Peyer's patch (tissue), 4 donors: ENCODE data around the gene MT1X.

Experiments used
- POLR2A ChIP-seq, 2 donors: fragments of 450-650 bp; IDR thresholded peaks; one replicate each; pipeline ENCODE4 v1.5.1; 2017; ENCODE audit warnings: antibody characterized with exemption in 2 of 2, mild to moderate bottlenecking in 2 of 2, moderate library complexity in 2 of 2
- TF ChIP-seq, protein P1 (sequence below), 6 experiments: fragments of 450-650 bp in 4 of 6; fragments of 200-600 bp in 2 of 6; sonication (generic) in 1 of 6; IDR thresholded peaks; one replicate each; pipeline ENCODE4 v1.5.1; 2017 to 2019; ENCODE audit warnings: antibody characterized with exemption in 6 of 6, mild to moderate bottlenecking in 3 of 6, moderate library complexity in 1 of 6

DNA sequence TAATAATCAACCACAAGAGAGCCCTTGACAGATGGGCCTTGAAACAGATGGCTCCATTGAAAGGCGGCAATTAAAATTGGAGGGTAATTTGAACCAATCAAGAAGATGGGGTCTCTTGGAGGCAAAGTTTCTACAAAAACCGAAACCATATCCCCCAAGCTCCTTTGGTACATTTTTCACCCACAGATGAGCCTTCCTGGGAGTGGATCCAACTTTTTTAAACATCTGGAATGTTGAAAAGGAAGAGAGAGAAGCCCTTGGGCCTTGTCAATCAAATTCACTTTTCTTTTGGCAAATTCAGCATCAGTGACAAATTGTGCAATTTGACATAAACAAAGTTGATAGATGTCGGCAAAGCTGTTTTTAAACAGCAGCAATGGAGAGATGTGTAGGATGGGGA, 34.5 kb downstream of the MT1X start:
- TF ChIP-seq, protein P1, sequence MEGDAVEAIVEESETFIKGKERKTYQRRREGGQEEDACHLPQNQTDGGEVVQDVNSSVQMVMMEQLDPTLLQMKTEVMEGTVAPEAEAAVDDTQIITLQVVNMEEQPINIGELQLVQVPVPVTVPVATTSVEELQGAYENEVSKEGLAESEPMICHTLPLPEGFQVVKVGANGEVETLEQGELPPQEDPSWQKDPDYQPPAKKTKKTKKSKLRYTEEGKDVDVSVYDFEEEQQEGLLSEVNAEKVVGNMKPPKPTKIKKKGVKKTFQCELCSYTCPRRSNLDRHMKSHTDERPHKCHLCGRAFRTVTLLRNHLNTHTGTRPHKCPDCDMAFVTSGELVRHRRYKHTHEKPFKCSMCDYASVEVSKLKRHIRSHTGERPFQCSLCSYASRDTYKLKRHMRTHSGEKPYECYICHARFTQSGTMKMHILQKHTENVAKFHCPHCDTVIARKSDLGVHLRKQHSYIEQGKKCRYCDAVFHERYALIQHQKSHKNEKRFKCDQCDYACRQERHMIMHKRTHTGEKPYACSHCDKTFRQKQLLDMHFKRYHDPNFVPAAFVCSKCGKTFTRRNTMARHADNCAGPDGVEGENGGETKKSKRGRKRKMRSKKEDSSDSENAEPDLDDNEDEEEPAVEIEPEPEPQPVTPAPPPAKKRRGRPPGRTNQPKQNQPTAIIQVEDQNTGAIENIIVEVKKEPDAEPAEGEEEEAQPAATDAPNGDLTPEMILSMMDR (IDR thresholded peaks at IDR 0.05), result no peak
- no peak for TF ChIP-seq POLR2A (IDR thresholded peaks at IDR 0.05)
